Caco-2 (cell line): ENCODE results near the gene LIMS1. TPM values are rescaled to one million over a fixed set of nuclear protein-coding genes. Genes with fewer than 3 reads are reported as not detected.
A peak's percentile ranks its signal among the peaks of the same experiment; 100 is the strongest.
"Not testable (repeated sequence)": the region's sequence is repeated elsewhere in the genome, so short reads cannot be mapped to it uniquely, and the experiment has no call there.

Experiments
- BruUV-seq: library from RNA; stranded (reverse); fragments of 400-500 nt; replicated peaks from 2 replicates; lab custom pipeline; 2021; lab: Mats Ljungman, UMichigan
- CTCF ChIA-PET: fragments of 300-600 bp; sonication (Branson Sonifier 250); formaldehyde crosslinking; loops from one replicate; lab custom pipeline; 2022; ENCODE audit warnings: antibody characterized with exemption; lab: Charles Lee
- POLR2A ChIA-PET: fragments of 300-600 bp; sonication (Branson Sonifier 250); formaldehyde crosslinking; loops from one replicate; lab custom pipeline; 2022; ENCODE audit warnings: antibody characterized with exemption; lab: Charles Lee
- DNase-seq, 2 experiments: peaks; one replicate each; pipeline versions ENCODE4 v3.0.0 to v3.0.0-alpha.2; 2020 to 2022
- H3K27me3 ChIP-seq: replicated peaks from 2 replicates; pipeline ENCODE4 v1.6.0; 2011; ENCODE audit warnings: low read length; ENCODE audit not compliant: control insufficient read depth, insufficient read depth
- H3K36me3 ChIP-seq: 2 replicates; pipeline ENCODE4 v1.5.1; 2011; ENCODE audit warnings: low read length; ENCODE audit not compliant: control insufficient read depth, insufficient read depth
- H3K4me1 ChIP-seq: fragments of 250-450 bp; sonication (Bioruptor Pico); 2 replicates; pipeline ENCODE4 v1.5.1; 2020; ENCODE audit warnings: mild to moderate bottlenecking
- H3K4me3 ChIP-seq: 2 replicates; pipeline ENCODE4 v1.5.1; 2011; ENCODE audit warnings: low read depth, mild to moderate bottlenecking, control low read depth, low read length
- H3K9me3 ChIP-seq: fragments of 250-450 bp; sonication (Bioruptor Pico); 2 replicates; pipeline ENCODE4 v1.5.1; 2020; ENCODE audit warnings: mild to moderate bottlenecking, moderate library complexity
- H3K27ac Mint-ChIP-seq: one replicate; pipeline ENCODE4 v1.8.0; 2022; ENCODE audit warnings: mixed read lengths; ENCODE audit not compliant: unreplicated experiment
- H3K27me3 Mint-ChIP-seq: one replicate; pipeline ENCODE4 v1.8.0; 2022; ENCODE audit warnings: mixed read lengths; ENCODE audit not compliant: insufficient read depth, unreplicated experiment
- H3K36me3 Mint-ChIP-seq: one replicate; pipeline ENCODE4 v1.8.0; 2022; ENCODE audit warnings: mild to moderate bottlenecking, mixed read lengths; ENCODE audit not compliant: insufficient read depth, unreplicated experiment
- H3K4me1 Mint-ChIP-seq: one replicate; pipeline ENCODE4 v1.8.0; 2022; ENCODE audit warnings: low read depth, mixed read lengths; ENCODE audit not compliant: unreplicated experiment
- H3K4me3 Mint-ChIP-seq: one replicate; pipeline ENCODE4 v1.8.0; 2022; ENCODE audit warnings: mild to moderate bottlenecking, moderate library complexity, mixed read lengths; ENCODE audit not compliant: unreplicated experiment
- H3K9me3 Mint-ChIP-seq: one replicate; pipeline ENCODE4 v1.8.0; 2022; ENCODE audit warnings: mixed read lengths; ENCODE audit not compliant: unreplicated experiment
- CTCF ChIP-seq, 2 experiments: fragments of 200-600 bp in 1 of 2; IDR thresholded peaks; 1 replicate in 1 of 2; 2 replicates in 1 of 2; pipeline versions ENCODE4 v1.5.1 to v1.8.0; 2011 to 2022; ENCODE audit warnings: antibody characterized with exemption in 1 of 2, control low read depth in 1 of 2, inconsistent platforms in 1 of 2, low read depth in 1 of 2, low read length in 1 of 2, mild to moderate bottlenecking in 1 of 2, moderate library complexity in 1 of 2; ENCODE audit not compliant: insufficient read depth in 1 of 2, severe bottlenecking in 1 of 2, unreplicated experiment in 1 of 2
- intact Hi-C: fragments of 100-400 bp; cut with micrococcal nuclease; formaldehyde crosslinking; loops from one replicate; pipeline ENCODE4 v1.10.0; 2022; ENCODE audit not compliant: unreplicated experiment
- total RNA-seq: library from RNA; stranded (reverse); gene quantifications from 2 replicates; pipeline ENCODE4 v1.2.3, GENCODE V29; 2022

LIMS1 gene
- total RNA-seq, 1 experiment from 2014 or later: 75.2 TPM

GRCh38 chr2:108597105-108597744, 63.0 kb downstream of the LIMS1 start:
- H3K36me3 Mint-ChIP-seq, H3K9me3 Mint-ChIP-seq, intact Hi-C loops, H3K27ac Mint-ChIP-seq, BruUV-seq, H3K9me3 ChIP-seq, POLR2A ChIA-PET, H3K4me3 ChIP-seq, H3K27me3 Mint-ChIP-seq, H3K36me3 ChIP-seq, H3K4me3 Mint-ChIP-seq, DNase-seq, H3K27me3 ChIP-seq: not testable (repeated sequence)
- peaks cover 36% of the 10 kb centered on the region for H3K4me1 Mint-ChIP-seq
- H3K4me1 ChIP-seq: peaks cover 34% of the 10 kb centered on the region
- CTCF ChIA-PET: interaction anchor here (0.7 kb wide), 1 partner anchor 23 kb away, joined by 4 read pairs; no protein-coding TSS in a partner anchor
- peak in 1 of 2 experiments; percentile 24 for TF ChIP-seq CTCF (IDR thresholded peaks at IDR 0.05; ENCODE audit: insufficient read depth in 1 of 2, low read depth in 1 of 2, low read length in 1 of 2, severe bottlenecking in 1 of 2, unreplicated experiment in 1 of 2)

- H3K4me3 Mint-ChIP-seq, CTCF ChIA-PET, BruUV-seq, H3K27me3 ChIP-seq, DNase-seq, POLR2A ChIA-PET, H3K4me1 ChIP-seq, H3K9me3 ChIP-seq, H3K4me1 Mint-ChIP-seq, H3K27me3 Mint-ChIP-seq, H3K4me3 ChIP-seq, H3K36me3 ChIP-seq, H3K27ac Mint-ChIP-seq, H3K36me3 Mint-ChIP-seq, intact Hi-C loops, H3K9me3 Mint-ChIP-seq: not testable (repeated sequence)
Observed at GRCh38 chr2:108601199-108601598, 66.9 kb downstream of the LIMS1 start.

- Mint-ChIP-seq H3K27me3 (no peaks in the 10 kb centered on the region), H3K4me1 (no peaks in the 10 kb centered on the region), H3K36me3 (no peaks in the 10 kb centered on the region), H3K27ac (no peak overlapping the region), H3K9me3 (peaks cover 10% of the 10 kb centered on the region), H3K4me3 (no peak overlapping the region)
- TF ChIP-seq CTCF (IDR thresholded peaks at IDR 0.05; ENCODE audit: insufficient read depth in 1 of 2, low read depth in 1 of 2, low read length in 1 of 2, severe bottlenecking in 1 of 2, unreplicated experiment in 1 of 2): no peak
- BruUV-seq: no TSS peak
- no peak for DNase-seq
- intact Hi-C loops: no loop called here
- no peaks in the 10 kb centered on the region for H3K36me3 ChIP-seq
- no peaks in the 10 kb centered on the region; the same call in 1 of the 2 replicates for H3K4me1 ChIP-seq
- ChIA-PET POLR2A (no interaction called here), CTCF (no interaction called here)
- no peak overlapping the region for H3K4me3 ChIP-seq
- no peaks in the 10 kb centered on the region for H3K27me3 ChIP-seq
- no peaks in the 10 kb centered on the region for H3K9me3 ChIP-seq
Observed at GRCh38 chr2:108602422-108602821, 68.2 kb downstream of the LIMS1 start.
